HepG2 (cell line): ENCODE measurements around the gene THBD.

Source experiments
- CBX2 ChIP-seq, 2 experiments: fragments of 200-600 bp in 1 of 2; sonication (generic); formaldehyde crosslinking in 1 of 2; IDR thresholded peaks; 2 replicates each; pipeline versions ENCODE4 v1.7.0 to v1.8.1; 2018 to 2022; ENCODE audit warnings: low read depth in 2 of 2, low read length in 1 of 2, mild to moderate bottlenecking in 1 of 2, missing genetic modification reagents in 1 of 2
- CTCF ChIP-seq: sonication (generic); formaldehyde crosslinking; IDR thresholded peaks from 2 replicates; pipeline ENCODE4 v1.5.0; 2020; ENCODE audit warnings: mild to moderate bottlenecking, missing genetic modification reagents, moderate library complexity
- MIXL1 ChIP-seq: IDR thresholded peaks from 2 replicates; pipeline ENCODE4 v1.6.1; 2016
- PCBP1 ChIP-seq: fragments of 200-400 bp; formaldehyde crosslinking; IDR thresholded peaks from 2 replicates; pipeline ENCODE4 v1.6.1; 2017; ENCODE audit warnings: mild to moderate bottlenecking, low read depth, low read length, borderline replicate concordance
- POLR2A ChIP-seq, 2 experiments: IDR thresholded peaks; 2 replicates each; pipeline ENCODE4 v1.6.1; 2011; ENCODE audit warnings: low read depth in 2 of 2, low read length in 2 of 2, mild to moderate bottlenecking in 1 of 2, moderate library complexity in 1 of 2; ENCODE audit not compliant: insufficient read depth in 1 of 2
- POLR2AphosphoS5 ChIP-seq: IDR thresholded peaks from 2 replicates; pipeline ENCODE4 v1.6.1; 2012; ENCODE audit warnings: low read depth, low read length
- REST ChIP-seq, 2 experiments: IDR thresholded peaks; 2 replicates each; pipeline ENCODE4 v1.6.1; 2011 to 2012; ENCODE audit warnings: low read length in 2 of 2, borderline replicate concordance in 1 of 2, low read depth in 1 of 2, mild to moderate bottlenecking in 1 of 2, moderate library complexity in 1 of 2
- TAF1 ChIP-seq: sonication (generic); formaldehyde crosslinking; IDR thresholded peaks from 2 replicates; pipeline ENCODE4 v1.4.0; 2020; ENCODE audit warnings: missing genetic modification reagents
- TCF12 ChIP-seq, 2 experiments: fragments of 450-650 bp in 1 of 2; sonication (generic) in 1 of 2; formaldehyde crosslinking in 1 of 2; IDR thresholded peaks; 2 replicates each; pipeline versions ENCODE4 v1.6.1 to v1.8.0; 2017 to 2022; ENCODE audit warnings: antibody characterized with exemption in 1 of 2, mild to moderate bottlenecking in 1 of 2, missing genetic modification reagents in 1 of 2, moderate library complexity in 1 of 2
- ZNF354B ChIP-seq: sonication (generic); formaldehyde crosslinking; IDR thresholded peaks from 2 replicates; pipeline ENCODE4 v1.8.0; 2022; ENCODE audit warnings: mild to moderate bottlenecking, missing genetic modification reagents
- ZUFSP ChIP-seq: sonication (generic); formaldehyde crosslinking; IDR thresholded peaks from 2 replicates; pipeline ENCODE4 v1.9.0; 2021; ENCODE audit warnings: missing genetic modification reagents, mild to moderate bottlenecking, borderline replicate concordance
- TF ChIP-seq, protein P1 (sequence below): sonication (generic); formaldehyde crosslinking; IDR thresholded peaks from 2 replicates; pipeline ENCODE4 v1.8.0; 2022; ENCODE audit warnings: mild to moderate bottlenecking, missing genetic modification reagents; ENCODE audit not compliant: insufficient replicate concordance
- TF ChIP-seq, protein P2 (sequence below): sonication (generic); formaldehyde crosslinking; IDR thresholded peaks from 2 replicates; pipeline ENCODE4 v1.5.0; 2020; ENCODE audit warnings: missing genetic modification reagents, mild to moderate bottlenecking, borderline replicate concordance

DNA sequence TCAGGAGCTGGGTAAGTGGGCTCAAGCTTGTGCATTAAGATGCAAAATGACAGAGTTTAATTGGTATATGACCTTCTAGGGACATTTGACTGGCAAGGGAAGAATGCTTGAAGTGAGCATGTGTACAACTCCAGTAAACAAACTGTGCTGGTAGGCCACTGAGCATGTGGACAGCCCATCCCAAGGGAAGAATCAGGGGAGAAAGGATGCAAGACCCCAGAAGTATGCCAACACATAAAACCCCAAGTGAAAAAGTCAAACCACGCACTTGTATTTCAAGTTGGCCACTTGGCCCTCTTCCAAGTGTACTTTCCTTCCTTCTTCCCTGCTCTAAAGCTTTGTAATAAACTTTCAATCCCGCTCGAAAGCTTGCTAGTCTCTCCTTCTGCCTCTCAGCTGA lies 10.4 kb upstream of the THBD start:
- TF ChIP-seq ZNF354B (CRISPR knock-in tag) = no peak
- no peak for TF ChIP-seq ZUFSP (CRISPR knock-in tag)
- no peak for TF ChIP-seq CBX2 (IDR thresholded peaks at IDR 0.05; ENCODE audit: low read depth, low read length)
- no peak for TF ChIP-seq CBX2 (CRISPR knock-in tag; IDR thresholded peaks at IDR 0.05; ENCODE audit: low read depth)
- no peak for TF ChIP-seq CTCF (CRISPR knock-in tag)
- no peak for TF ChIP-seq MIXL1 (CRISPR knock-in tag)
- TF ChIP-seq TCF12 (IDR thresholded peaks at IDR 0.05) = no peak
- TF ChIP-seq TCF12 (CRISPR knock-in tag; IDR thresholded peaks at IDR 0.05) = no peak
- TF ChIP-seq, protein P1, sequence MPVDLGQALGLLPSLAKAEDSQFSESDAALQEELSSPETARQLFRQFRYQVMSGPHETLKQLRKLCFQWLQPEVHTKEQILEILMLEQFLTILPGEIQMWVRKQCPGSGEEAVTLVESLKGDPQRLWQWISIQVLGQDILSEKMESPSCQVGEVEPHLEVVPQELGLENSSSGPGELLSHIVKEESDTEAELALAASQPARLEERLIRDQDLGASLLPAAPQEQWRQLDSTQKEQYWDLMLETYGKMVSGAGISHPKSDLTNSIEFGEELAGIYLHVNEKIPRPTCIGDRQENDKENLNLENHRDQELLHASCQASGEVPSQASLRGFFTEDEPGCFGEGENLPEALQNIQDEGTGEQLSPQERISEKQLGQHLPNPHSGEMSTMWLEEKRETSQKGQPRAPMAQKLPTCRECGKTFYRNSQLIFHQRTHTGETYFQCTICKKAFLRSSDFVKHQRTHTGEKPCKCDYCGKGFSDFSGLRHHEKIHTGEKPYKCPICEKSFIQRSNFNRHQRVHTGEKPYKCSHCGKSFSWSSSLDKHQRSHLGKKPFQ (CRISPR knock-in tag) = no peak
- no peak for TF ChIP-seq POLR2A (IDR thresholded peaks at IDR 0.05; ENCODE audit: insufficient read depth in 1 of 2, low read depth in 2 of 2, low read length in 2 of 2)
- TF ChIP-seq, protein P2, sequence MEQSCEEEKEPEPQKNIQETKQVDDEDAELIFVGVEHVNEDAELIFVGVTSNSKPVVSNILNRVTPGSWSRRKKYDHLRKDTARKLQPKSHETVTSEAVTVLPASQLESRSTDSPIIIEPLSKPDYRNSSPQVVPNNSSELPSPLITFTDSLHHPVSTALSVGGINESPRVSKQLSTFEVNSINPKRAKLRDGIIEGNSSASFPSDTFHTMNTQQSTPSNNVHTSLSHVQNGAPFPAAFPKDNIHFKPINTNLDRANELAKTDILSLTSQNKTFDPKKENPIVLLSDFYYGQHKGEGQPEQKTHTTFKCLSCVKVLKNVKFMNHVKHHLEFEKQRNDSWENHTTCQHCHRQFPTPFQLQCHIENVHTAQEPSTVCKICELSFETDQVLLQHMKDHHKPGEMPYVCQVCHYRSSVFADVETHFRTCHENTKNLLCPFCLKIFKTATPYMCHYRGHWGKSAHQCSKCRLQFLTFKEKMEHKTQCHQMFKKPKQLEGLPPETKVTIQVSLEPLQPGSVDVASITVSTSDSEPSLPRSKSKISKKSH (CRISPR knock-in tag) = no peak
- TF ChIP-seq REST (IDR thresholded peaks at IDR 0.05; ENCODE audit: borderline replicate concordance in 1 of 2, low read depth in 1 of 2, low read length in 2 of 2) = no peak
- TF ChIP-seq POLR2AphosphoS5 = no peak
- TF ChIP-seq TAF1 = no peak
- TF ChIP-seq PCBP1 = no peak
